Prostate gland (tissue), 2 donors: ENCODE measurements around the gene CARMIL1. TPM values are rescaled to one million over a fixed set of nuclear protein-coding genes. Genes with fewer than 3 reads are reported as not detected.

Experiments used
- DNase-seq: peaks from one replicate; pipeline ENCODE4 v3.0.0-alpha.2; 2019; ENCODE audit warnings: low spot score
- H3K27ac ChIP-seq, 2 donors: fragments of 200-600 bp; sonication (generic); 2 replicates each; pipeline ENCODE4 v1.5.1; 2017 to 2019
- H3K27me3 ChIP-seq: fragments of 200-600 bp; sonication (generic); replicated peaks from 2 replicates; pipeline ENCODE4 v1.5.1; 2019; ENCODE audit not compliant: insufficient read depth
- H3K36me3 ChIP-seq, 2 donors: fragments of 200-600 bp; sonication (generic); 1 replicate in 1 of 2; 2 replicates in 1 of 2; pipeline versions ENCODE4 v1.5.1 to v1.8.1; 2017 to 2019
- H3K4me1 ChIP-seq: fragments of 200-600 bp; sonication (generic); replicated peaks from 2 replicates; pipeline ENCODE4 v1.5.1; 2019
- H3K4me3 ChIP-seq, 2 donors: fragments of 200-600 bp; sonication (generic); 2 replicates each; pipeline ENCODE4 v1.5.1; 2017 to 2019
- H3K9me3 ChIP-seq: fragments of 200-600 bp; sonication (generic); 2 replicates; pipeline ENCODE4 v1.5.1; 2017
- CTCF ChIP-seq, 4 experiments: fragments of 200-600 bp in 2 of 4; fragments of 450-650 bp in 2 of 4; sonication (generic) in 2 of 4; IDR thresholded peaks; 1 replicate in 3 of 4; 2 replicates in 1 of 4; pipeline ENCODE4 v1.5.1; 2016 to 2019; ENCODE audit warnings: antibody characterized with exemption in 4 of 4, mild to moderate bottlenecking in 2 of 4, moderate library complexity in 2 of 4
- POLR2A ChIP-seq: fragments of 450-650 bp; IDR thresholded peaks from one replicate; pipeline ENCODE4 v1.6.1; 2016; ENCODE audit warnings: antibody characterized with exemption, mild to moderate bottlenecking
- POLR2AphosphoS5 ChIP-seq: sonication (generic); formaldehyde crosslinking; IDR thresholded peaks from one replicate; pipeline ENCODE4 v1.6.1; 2017; ENCODE audit warnings: antibody characterized with exemption
- whole genome bisulfite sequencing: methylation state at CpG from one replicate; pipeline ENCODE4 v1.1.5; 2018; 5-methylcytosine and 5-hydroxymethylcytosine counted together
- intact Hi-C: fragments of 100-400 bp; cut with DNase I; formaldehyde crosslinking; loops from one replicate; pipeline ENCODE4 v1.14.2; 2022
- total RNA-seq, 2 donors: library from RNA; depleted of rRNA; stranded (reverse); fragments of >200 nt; gene quantifications; one replicate each; pipeline ENCODE4 v1.1.0, GENCODE V29; 2016

Gene CARMIL1
- total RNA-seq, 2 donors from 2014 or later = 12.9 to 71.7 TPM

- Histone ChIP-seq H3K27me3 (no peaks in the 10 kb centered on the region), H3K27ac (peak overlapping the region; percentile 3 to 44), H3K36me3 (no peaks in the 10 kb centered on the region), H3K9me3 (no peaks in the 10 kb centered on the region), H3K4me3 (no peak overlapping the region), H3K4me1 (peaks cover 8% of the 10 kb centered on the region)
- TF ChIP-seq CTCF (IDR thresholded peaks at IDR 0.05) = no peak
- peak; percentile 63 for TF ChIP-seq POLR2AphosphoS5
- intact Hi-C loops = no loop called here
- no peak for DNase-seq
Observed at GRCh38 chr6:25414755-25415154, 135.6 kb downstream of the CARMIL1 start.

- Histone ChIP-seq H3K4me3 (no peak overlapping the region), H3K9me3 (no peaks in the 10 kb centered on the region), H3K27me3 (no peaks in the 10 kb centered on the region), H3K27ac (peak overlapping the region; percentile 3 to 44), H3K36me3 (no peaks in the 10 kb centered on the region), H3K4me1 (peaks cover 8% of the 10 kb centered on the region)
- intact Hi-C loops = no loop called here
- WGBS = 36% methylated on average over 2 of the region's 2 CpGs
- DNase-seq = no peak
- no peak for TF ChIP-seq POLR2AphosphoS5
- no peak for TF ChIP-seq POLR2A
- TF ChIP-seq CTCF (IDR thresholded peaks at IDR 0.05) = no peak
Observed at GRCh38 chr6:25415274-25415673, 136.1 kb downstream of the CARMIL1 start.

GRCh38 chr6:25415701-25416100, 136.5 kb downstream of the CARMIL1 start:
- H3K9me3 ChIP-seq = no peaks in the 10 kb centered on the region
- no peaks in the 10 kb centered on the region for H3K36me3 ChIP-seq
- H3K4me1 ChIP-seq = peaks cover 8% of the 10 kb centered on the region
- no peak overlapping the region for H3K4me3 ChIP-seq
- no peak for DNase-seq
- 89% methylated on average over 4 of the region's 4 CpGs for WGBS
- intact Hi-C loops = no loop called here
- H3K27me3 ChIP-seq = no peaks in the 10 kb centered on the region
- TF ChIP-seq POLR2AphosphoS5 (no peak), CTCF (IDR thresholded peaks at IDR 0.05) (no peak), POLR2A (no peak)
- no peak overlapping the region for H3K27ac ChIP-seq

- Histone ChIP-seq H3K36me3 (no peaks in the 10 kb centered on the region), H3K27ac (no peak overlapping the region), H3K9me3 (no peaks in the 10 kb centered on the region), H3K27me3 (no peaks in the 10 kb centered on the region), H3K4me3 (no peak overlapping the region), H3K4me1 (peaks cover 8% of the 10 kb centered on the region)
- no peak for DNase-seq
- intact Hi-C loops = no loop called here
- WGBS = 84% methylated on average over 2 of the region's 2 CpGs
- no peak for TF ChIP-seq POLR2AphosphoS5
- TF ChIP-seq POLR2A = no peak
- no peak for TF ChIP-seq CTCF (IDR thresholded peaks at IDR 0.05)
Observed at GRCh38 chr6:25417046-25417605, 138.0 kb downstream of the CARMIL1 start.

GRCh38 chr6:25418454-25419052, 139.4 kb downstream of the CARMIL1 start:
- intact Hi-C loops = no loop called here
- TF ChIP-seq CTCF (IDR thresholded peaks at IDR 0.05) (no peak), POLR2A (no peak), POLR2AphosphoS5 (no peak)
- Histone ChIP-seq H3K27me3 (no peaks in the 10 kb centered on the region), H3K27ac (no peak overlapping the region), H3K4me3 (no peak overlapping the region), H3K9me3 (no peaks in the 10 kb centered on the region), H3K36me3 (no peaks in the 10 kb centered on the region), H3K4me1 (peaks cover 8% of the 10 kb centered on the region)
- 64% methylated on average over 5 of the region's 5 CpGs for WGBS
- no peak for DNase-seq
